ENCODE measurements around the gene LTBP1.
"Not testable (repeated sequence)": the region's sequence is repeated elsewhere in the genome, so short reads cannot be mapped to it uniquely, and the experiment has no call there.

The LTBP1 gene

GRCh38 chr2:32946314-32947075 lies at the start of gene LTBP1:
Gene LTBP1 (plus strand): TSS chr2:32946953. CDS start chr2:32947325, 372 bp downstream.
- DNase-seq, result peak; percentile 48

GRCh38 chr2:32900246-32900973 lies 46.3 kb upstream of the LTBP1 start:
- DNase-seq, result no peak

- no peak for DNase-seq
These were observed 45.4 kb upstream of the LTBP1 start for GRCh38 chr2:32901313-32901712.

GRCh38 chr2:32902174-32902573 lies 44.6 kb upstream of the LTBP1 start:
- DNase-seq, result no peak

- no peak for DNase-seq
These were observed 43.8 kb upstream of the LTBP1 start for GRCh38 chr2:32902986-32903385.

GRCh38 chr2:32904074-32904473 lies 42.7 kb upstream of the LTBP1 start:
- no peak for DNase-seq

GRCh38 chr2:32904751-32905150 lies 42.0 kb upstream of the LTBP1 start:
- DNase-seq, result no peak

- no peak for DNase-seq
These were observed 41.5 kb upstream of the LTBP1 start for GRCh38 chr2:32905270-32905669.

- DNase-seq, result no peak
These were observed 35.7 kb upstream of the LTBP1 start for GRCh38 chr2:32910883-32911598.

GRCh38 chr2:32915694-32916093 lies 31.1 kb upstream of the LTBP1 start:
- DNase-seq, result no peak

GRCh38 chr2:32918774-32919173 lies 28.0 kb upstream of the LTBP1 start:
- no peak for DNase-seq

GRCh38 chr2:32919901-32920300 lies 26.9 kb upstream of the LTBP1 start:
- DNase-seq, result not testable (repeated sequence)

- not testable (repeated sequence) for DNase-seq
These were observed 25.3 kb upstream of the LTBP1 start for GRCh38 chr2:32921486-32921885.

GRCh38 chr2:32922501-32922900 lies 24.3 kb upstream of the LTBP1 start:
- DNase-seq, result no peak

GRCh38 chr2:32923109-32923508 lies 23.6 kb upstream of the LTBP1 start:
- DNase-seq, result no peak

GRCh38 chr2:32925283-32925815 lies 21.4 kb upstream of the LTBP1 start:
- DNase-seq, result no peak

- DNase-seq, result no peak
These were observed 20.6 kb upstream of the LTBP1 start for GRCh38 chr2:32925976-32926707.

GRCh38 chr2:32926708-32927084 lies 20.1 kb upstream of the LTBP1 start:
- no peak for DNase-seq

GRCh38 chr2:32930436-32930835 lies 16.3 kb upstream of the LTBP1 start:
- no peak for DNase-seq

GRCh38 chr2:32931519-32931918 lies 15.2 kb upstream of the LTBP1 start:
- DNase-seq, result no peak

- DNase-seq, result no peak
These were observed 14.6 kb upstream of the LTBP1 start for GRCh38 chr2:32931945-32932709.
